ENCODE results near the gene ZNF688.
"Not testable (repeated sequence)": the region's sequence is repeated elsewhere in the genome, so short reads cannot be mapped to it uniquely, and the experiment has no call there.

Gene ZNF688

GRCh38 chr16:30533748-30534367 lies 37.7 kb downstream of the ZNF688 start:
- no peak for DNase-seq (ENCODE audit: low read depth in 2 of 2)

- DNase-seq (ENCODE audit: low read depth in 2 of 2): no peak
Observed at GRCh38 chr16:30533146-30533522, 38.4 kb downstream of the ZNF688 start.

- no peak for DNase-seq (ENCODE audit: low read depth in 2 of 2)
Observed at GRCh38 chr16:30532285-30533145, 39.0 kb downstream of the ZNF688 start.

GRCh38 chr16:30530163-30531037 lies 41.1 kb downstream of the ZNF688 start:
- DNase-seq (ENCODE audit: low read depth in 2 of 2): no peak

GRCh38 chr16:30528799-30529457 lies 42.6 kb downstream of the ZNF688 start:
- DNase-seq (ENCODE audit: low read depth in 2 of 2): no peak

- DNase-seq (ENCODE audit: low read depth in 2 of 2): no peak
Observed at GRCh38 chr16:30527635-30528178, 43.8 kb downstream of the ZNF688 start.

- DNase-seq (ENCODE audit: low read depth in 2 of 2): peak; percentile 96
Observed at GRCh38 chr16:30526823-30527634, 44.5 kb downstream of the ZNF688 start.

- DNase-seq (ENCODE audit: low read depth in 2 of 2): no peak
Observed at GRCh38 chr16:30526137-30526822, 45.2 kb downstream of the ZNF688 start, which contains the start of gene ZNF768. Gene ZNF768 (minus strand): TSS chr16:30526566. CDS start chr16:30526413, 153 bp downstream.

GRCh38 chr16:30525844-30526136 lies 45.7 kb downstream of the ZNF688 start:
- no peak for DNase-seq (ENCODE audit: low read depth in 2 of 2)

GRCh38 chr16:30524575-30525568 lies 46.6 kb downstream of the ZNF688 start:
- no peak for DNase-seq (ENCODE audit: low read depth in 2 of 2)

- DNase-seq (ENCODE audit: low read depth in 2 of 2): no peak
Observed at GRCh38 chr16:30523768-30524574, 47.5 kb downstream of the ZNF688 start.

- not testable (repeated sequence) for DNase-seq (ENCODE audit: low read depth in 2 of 2)
Observed at GRCh38 chr16:30522702-30523463, 48.6 kb downstream of the ZNF688 start.

GRCh38 chr16:30521873-30522641 lies 49.5 kb downstream of the ZNF688 start:
- no peak for DNase-seq (ENCODE audit: low read depth in 2 of 2)

GRCh38 chr16:30521476-30521872 lies 50.0 kb downstream of the ZNF688 start:
- no peak for DNase-seq (ENCODE audit: low read depth in 2 of 2)

Data from stimulated activated CD8-positive, alpha-beta memory T cell treated with anti-CD3 and anti-CD28 coated beads, Interleukin-15, amount 100 ng/mL, for 48 hours (primary cell).